HG03159 (cell line): Measurements from ENCODE around the gene HNRNPF.

Experiments
- ATAC-seq: cut with Tn5 transposase; IDR thresholded peaks from one replicate; pipeline ENCODE4 v1.9.1; 2021; ENCODE audit warnings: mild to moderate bottlenecking, moderate library complexity; ENCODE audit not compliant: unreplicated experiment

HNRNPF gene

DNA sequence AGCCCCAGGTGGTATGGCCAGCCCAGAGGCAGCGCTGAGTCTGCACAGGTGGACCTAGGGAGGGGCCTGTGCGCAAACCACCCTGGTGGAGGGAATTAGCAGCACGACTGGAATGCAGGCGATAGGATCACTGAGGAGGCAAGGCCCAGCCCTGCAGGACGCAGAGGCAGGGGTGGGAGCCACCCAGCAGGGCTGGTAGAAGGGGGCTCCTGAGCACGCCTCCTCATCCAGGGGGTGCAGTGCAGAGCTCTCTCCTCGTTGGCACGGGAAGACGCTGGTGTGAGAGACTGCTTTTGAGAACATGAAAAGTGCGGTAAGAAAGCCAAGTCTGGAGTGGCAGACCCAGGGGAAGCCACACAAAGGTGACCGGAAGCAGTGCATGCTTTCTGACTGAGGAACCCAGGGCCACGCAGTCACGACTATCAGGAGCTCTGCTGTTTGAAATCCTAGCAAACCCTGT lies 31.5 kb downstream of the HNRNPF start:
- ATAC-seq, result no peak

DNA sequence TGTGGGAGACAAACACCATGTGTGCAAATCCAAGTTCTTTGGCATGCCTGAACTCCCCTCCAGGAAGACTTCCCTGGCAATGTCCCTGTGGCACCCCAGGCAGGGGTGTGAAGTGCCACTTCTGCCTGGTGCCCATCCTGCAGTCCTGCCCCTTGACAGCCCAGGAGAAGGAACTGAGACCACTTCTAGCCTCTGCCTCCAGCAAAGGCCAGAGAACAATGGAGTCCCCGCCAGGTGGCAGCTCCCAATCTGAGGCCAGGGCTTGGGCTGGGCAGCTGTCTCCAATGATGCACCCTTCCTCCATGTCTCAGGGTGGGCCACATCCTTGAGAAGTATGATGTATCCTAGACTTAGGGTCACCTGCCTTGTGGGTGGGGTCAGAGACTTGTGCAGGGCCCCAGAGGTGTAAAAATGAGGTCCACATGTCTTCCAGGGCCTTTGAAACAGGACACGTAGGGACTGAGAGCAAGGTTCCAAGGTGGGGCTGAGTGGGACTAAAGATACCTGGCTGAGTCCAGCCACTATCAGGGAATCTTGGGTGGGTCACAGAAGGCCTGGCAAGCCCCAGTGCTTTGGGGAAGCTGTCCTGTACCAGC lies 32.1 kb downstream of the HNRNPF start:
- no peak for ATAC-seq

DNA sequence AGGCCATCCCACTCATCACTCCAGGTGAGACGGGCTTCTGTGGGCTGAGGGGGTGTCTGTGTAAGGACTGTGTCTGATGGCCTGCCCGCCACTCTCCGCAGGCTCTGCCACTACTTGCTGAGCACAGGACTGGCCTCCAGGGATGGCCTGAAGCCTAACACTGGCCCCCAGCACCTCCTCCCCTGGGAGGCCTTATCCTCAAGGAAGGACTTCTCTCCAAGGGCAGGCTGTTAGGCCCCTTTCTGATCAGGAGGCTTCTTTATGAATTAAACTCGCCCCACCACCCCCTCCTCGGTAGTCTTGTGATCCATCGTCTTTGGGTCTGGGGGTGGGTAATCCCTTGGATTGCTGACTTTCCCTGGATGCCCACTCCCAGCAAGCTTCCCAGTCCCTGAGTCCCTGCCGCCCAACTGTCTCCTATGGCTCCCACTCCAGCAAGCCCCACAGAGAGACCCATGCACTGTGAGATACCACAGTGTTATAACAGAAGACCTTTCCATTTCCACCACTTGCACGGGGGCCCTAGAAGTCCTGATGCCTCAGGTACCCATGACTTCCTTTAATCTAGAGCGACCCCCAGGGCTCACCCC lies 32.8 kb downstream of the HNRNPF start:
- no peak for ATAC-seq

- no peak for ATAC-seq
Observed at GRCh38 chr10:43375401-43376020, 33.5 kb downstream of the HNRNPF start.

- no peak for ATAC-seq
Observed at GRCh38 chr10:43374194-43374593, 34.8 kb downstream of the HNRNPF start.

- no peak for ATAC-seq
Observed at GRCh38 chr10:43373461-43373860, 35.5 kb downstream of the HNRNPF start.

DNA sequence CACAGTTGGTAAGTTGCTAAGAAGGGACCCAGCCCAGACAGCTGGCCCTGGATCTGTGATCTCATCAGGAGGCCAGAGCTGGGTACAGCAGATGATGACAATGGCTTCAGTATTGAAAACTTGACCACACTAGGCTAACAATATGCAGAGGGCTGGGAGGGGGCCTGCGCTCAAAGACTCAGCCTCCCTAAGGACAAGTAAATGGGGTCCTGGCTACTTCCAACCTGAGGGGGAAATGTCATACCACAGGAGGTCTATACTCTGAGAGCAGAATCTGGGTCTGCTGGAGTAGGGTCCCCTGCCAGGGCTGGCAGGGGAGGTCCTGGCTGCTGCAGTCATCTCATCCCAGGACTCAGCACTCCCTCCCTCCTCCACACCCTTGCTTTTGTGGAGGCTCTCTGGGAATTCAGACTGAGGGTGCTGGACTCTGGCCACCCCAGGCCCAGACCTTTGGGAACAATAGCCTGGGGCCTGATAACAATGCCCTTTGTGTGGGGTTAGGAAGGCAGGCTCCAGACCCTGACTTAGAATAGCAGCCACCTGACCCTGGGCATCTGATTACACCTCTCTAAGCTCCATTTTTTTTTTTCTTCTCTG lies 36.1 kb downstream of the HNRNPF start:
- ATAC-seq, result no peak

GRCh38 chr10:43371418-43371817 lies 37.6 kb downstream of the HNRNPF start, which contains the start of gene FXYD4:
FXYD4 (plus strand) TSS chr10:43371636; CDS start chr10:43373747, 2,111 bp downstream.
- no peak for ATAC-seq

DNA sequence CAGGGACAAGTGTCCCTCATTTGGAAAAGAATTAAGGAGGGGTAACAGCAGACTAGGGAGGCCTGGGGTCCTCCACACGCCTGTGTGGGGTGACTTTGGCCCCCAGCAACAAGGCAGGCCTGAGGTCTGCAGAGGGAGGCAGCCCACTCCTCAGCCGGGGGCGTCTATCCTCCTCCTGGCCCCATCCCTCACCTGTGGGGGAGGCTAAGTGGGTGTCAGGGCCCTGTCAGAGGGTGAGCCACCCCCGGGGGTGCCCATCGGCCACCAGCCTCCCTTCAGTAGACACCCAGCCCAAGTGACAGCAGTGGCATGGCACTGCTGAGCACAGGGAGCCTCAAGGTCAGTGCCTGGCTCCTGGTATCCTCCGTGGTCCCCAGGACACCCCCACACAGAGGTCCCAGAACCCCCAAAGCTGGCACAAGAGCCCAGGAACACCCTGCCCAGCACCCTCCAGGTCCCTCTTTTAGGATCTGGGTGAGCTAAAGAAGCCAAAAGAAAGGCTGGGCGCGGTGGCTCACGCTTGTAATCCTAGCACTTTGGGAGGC lies 38.2 kb downstream of the HNRNPF start:
- ATAC-seq, result no peak

DNA sequence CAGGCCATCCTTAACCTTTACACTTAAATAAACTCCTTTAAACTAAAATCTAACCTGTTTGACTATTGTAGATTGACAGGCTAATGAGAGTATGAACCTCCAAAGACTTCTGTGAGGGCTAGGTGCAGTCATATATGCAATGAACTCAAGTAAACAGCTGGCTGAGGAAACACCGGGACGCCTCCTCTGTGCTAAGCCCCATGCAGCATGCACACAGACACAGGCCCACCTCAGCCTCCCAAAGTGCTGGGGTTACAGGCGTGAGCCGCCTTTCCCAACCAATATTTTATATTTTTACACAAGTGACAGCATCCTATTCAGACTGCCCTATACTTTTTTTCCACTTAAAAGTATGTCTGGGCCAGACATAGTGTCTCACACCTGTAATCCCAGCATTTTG lies 39.1 kb downstream of the HNRNPF start:
- no peak for ATAC-seq

DNA sequence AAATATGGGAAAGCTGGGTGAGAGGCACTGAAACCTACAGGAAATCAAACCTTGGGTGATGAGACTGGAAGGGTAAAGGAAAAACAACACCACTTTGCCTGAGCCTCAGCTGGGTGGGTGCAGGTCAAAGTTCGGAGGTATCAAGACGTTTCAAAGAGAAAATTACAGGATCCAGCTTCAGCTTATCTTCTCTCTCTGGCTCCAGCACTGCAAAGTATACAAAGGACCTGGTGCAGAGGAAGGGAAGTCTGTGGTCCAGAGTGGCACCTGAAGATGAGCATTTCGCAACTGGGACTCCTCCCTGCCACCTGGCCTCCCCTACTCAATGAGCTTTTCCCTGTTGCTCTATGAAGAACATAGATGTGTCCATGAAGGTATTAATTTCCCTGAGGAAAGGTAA lies 44.0 kb downstream of the HNRNPF start:
- ATAC-seq, result no peak

- peak; percentile 92 for ATAC-seq
Observed at GRCh38 chr10:43362191-43362839, 46.7 kb downstream of the HNRNPF start.

GRCh38 chr10:43361547-43362190 lies 47.3 kb downstream of the HNRNPF start:
- ATAC-seq, result no peak

- ATAC-seq, result no peak
Observed at GRCh38 chr10:43360086-43360485, 48.9 kb downstream of the HNRNPF start.

GRCh38 chr10:43355749-43356371 lies 53.1 kb downstream of the HNRNPF start:
- no peak for ATAC-seq

- no peak for ATAC-seq
Observed at GRCh38 chr10:43354879-43355380, 54.1 kb downstream of the HNRNPF start.

- ATAC-seq, result no peak
Observed at GRCh38 chr10:43354330-43354635, 54.7 kb downstream of the HNRNPF start.

DNA sequence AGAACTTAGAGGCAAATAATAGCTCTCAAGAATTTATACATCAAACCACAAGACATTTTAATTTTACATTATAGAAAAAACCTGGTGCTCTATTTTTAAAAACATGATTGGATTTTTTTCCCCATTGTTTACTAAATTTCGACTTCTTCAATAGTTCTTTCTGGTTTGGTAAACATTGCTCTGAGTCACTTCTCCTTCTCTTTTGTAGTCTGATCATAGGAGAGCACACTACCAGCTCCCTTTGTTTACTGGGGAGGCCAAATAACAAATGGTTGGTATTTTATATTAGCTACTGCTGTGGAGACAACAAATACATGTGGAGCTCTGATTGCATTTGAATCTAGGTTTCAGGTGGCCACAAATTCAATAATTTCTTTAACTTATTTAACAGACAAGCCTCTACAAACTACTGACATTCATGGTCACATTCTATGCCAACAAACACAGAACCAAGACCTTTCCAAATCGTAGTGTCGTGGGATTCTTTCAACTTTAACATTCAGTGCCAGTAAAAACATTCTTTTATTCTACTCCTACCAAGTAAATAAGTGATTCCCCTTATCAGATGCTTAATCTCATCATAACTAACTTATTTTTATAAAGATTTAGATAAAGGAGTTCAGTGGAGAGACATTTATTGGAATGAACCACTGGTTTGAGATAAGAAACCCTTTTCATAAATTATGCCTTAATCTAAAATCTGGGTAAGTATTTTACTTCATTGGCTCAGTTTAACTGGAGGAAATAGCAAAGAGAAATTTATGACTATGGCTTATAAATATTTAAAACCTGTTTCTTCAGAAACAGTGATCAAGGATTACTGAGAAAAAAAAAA lies 55.3 kb downstream of the HNRNPF start:
- ATAC-seq, result no peak

- no peak for ATAC-seq
Observed at GRCh38 chr10:43352951-43353350, 56.0 kb downstream of the HNRNPF start.
